ENCODE measurements around the gene SCN5A.

DNA sequence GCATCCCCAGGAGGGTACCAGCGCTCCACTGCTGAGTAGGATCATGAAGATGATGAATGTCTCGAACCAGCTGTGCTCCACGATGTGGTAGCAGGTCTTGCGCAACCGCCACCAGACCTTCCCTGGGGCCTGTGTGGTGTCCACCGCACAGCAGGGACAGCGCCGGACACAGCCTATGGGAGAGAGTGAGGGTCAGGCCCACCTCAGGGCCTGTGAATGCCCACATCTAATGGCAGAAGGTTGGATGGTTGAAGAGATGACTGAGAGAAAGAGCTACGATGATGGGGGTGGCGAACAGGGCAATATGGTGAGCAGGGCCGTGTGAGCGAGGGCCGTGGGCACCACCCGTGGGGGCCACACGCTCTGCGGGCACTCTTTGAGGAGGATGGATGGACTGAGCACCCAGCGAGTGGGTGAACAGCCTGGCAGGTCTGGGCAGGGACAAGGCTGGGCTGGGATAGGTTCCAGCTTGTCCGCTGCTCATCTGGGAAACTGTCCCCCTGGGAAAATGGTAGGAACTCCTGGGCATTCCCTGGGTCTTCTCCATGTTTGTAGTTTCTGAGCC lies 74.1 kb downstream of the SCN5A start:
- TF ChIP-seq, protein P1, sequence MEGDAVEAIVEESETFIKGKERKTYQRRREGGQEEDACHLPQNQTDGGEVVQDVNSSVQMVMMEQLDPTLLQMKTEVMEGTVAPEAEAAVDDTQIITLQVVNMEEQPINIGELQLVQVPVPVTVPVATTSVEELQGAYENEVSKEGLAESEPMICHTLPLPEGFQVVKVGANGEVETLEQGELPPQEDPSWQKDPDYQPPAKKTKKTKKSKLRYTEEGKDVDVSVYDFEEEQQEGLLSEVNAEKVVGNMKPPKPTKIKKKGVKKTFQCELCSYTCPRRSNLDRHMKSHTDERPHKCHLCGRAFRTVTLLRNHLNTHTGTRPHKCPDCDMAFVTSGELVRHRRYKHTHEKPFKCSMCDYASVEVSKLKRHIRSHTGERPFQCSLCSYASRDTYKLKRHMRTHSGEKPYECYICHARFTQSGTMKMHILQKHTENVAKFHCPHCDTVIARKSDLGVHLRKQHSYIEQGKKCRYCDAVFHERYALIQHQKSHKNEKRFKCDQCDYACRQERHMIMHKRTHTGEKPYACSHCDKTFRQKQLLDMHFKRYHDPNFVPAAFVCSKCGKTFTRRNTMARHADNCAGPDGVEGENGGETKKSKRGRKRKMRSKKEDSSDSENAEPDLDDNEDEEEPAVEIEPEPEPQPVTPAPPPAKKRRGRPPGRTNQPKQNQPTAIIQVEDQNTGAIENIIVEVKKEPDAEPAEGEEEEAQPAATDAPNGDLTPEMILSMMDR (conservative IDR thresholded peaks at IDR 0.05; ENCODE audit: low read depth, low read length), result no peak
- TF ChIP-seq EZH2 (IDR thresholded peaks at IDR 0.05; ENCODE audit: borderline replicate concordance, low read depth, low read length, poor library complexity, severe bottlenecking), result no peak

All from A673 (cell line).